ENCODE data around the gene ADAMTS7.
"Not testable (repeated sequence)": the region's sequence is repeated elsewhere in the genome, so short reads cannot be mapped to it uniquely, and the experiment has no call there.

The ADAMTS7 gene

DNA sequence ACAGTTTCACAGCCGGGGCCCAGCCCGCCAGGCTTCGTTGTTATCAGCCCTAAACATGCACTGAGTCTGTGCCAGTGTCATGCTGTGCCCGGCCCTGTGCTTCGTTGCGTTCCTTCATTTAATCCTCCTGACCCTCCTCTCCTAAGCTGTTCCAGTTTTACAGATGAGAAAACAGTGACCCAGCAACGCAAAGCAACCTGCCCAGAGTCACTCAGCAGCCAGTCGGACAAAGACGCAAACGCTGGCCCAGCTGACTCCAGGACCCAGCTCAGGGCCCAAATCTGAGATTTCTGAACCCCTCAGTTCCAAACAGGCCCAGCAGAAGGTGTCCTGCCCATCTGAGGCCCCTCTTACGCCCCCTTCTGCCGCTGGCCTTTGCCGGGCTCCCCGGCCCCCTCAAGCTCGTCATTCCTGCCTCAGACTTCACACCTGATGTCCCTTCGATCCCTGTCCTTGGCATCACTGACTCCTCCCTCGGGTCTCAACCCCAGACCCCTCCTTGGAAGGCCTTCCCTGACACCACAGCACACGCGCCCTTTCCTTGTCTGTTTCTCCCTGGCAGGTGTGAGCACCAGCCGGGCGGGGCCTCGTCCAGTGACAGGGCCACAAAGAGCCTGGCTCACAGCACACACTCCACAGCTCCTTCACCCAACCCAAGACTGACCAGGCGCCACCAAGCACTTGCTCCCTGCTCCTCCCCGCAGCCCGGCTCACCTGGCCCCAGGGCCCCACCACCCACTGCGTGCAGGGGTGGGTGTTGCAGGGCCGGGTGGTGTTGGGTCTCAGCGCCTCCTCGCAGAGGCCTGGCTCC, 48.1 kb downstream of the ADAMTS7 start:
- no peak for DNase-seq

DNA sequence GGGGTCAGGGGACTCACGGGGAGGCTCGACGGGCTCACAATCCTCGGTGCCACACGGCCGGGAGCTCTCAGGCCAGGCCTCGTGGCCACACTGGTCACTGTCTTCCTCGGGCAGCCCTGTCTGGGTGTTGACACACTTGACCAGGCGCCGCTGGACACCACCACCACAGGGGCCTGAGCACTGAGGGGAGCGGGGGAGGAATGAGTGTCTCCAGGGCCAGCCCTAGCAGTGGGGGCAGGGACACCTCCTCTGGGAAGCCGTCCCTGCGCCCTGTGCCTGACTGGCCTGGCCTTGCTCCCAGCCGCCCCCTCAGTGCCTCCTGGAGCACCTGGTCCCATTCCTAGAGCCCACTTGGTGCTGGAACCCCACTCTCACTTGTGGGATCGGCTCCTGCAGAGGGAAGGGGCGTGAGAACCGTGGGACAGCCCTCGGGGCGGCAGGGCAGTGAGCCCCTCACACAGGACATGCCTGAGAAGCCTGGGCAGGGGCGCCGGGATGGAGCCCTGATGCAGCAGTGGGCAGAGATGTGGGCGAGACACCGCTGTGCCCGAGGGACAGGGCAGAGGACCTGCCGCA, 48.8 kb downstream of the ADAMTS7 start:
- not testable (repeated sequence) for DNase-seq

DNA sequence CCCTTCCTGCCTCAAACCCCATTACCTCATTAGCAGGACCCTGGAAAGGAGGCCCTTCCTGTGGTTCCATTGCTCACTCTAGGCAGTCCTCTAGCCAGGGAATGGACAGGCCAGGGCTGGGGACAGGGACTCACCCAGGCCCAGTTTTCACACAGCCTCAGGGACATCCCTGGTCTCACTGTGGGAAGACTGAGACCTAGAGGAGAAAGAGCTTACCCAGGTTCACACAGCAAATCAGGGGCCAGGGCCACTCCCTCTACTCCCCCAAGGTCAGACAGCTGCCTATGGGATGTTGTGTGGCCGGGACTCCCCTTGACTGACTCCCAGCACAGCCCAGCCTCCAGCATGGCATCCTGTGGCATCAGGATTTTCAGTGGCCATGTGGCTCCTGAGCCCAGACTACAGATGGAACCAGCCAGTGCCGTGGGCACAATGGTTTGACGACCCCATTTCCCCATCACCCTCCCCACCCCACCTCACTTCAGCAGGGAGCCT, 49.3 kb downstream of the ADAMTS7 start:
- no peak for DNase-seq

DNA sequence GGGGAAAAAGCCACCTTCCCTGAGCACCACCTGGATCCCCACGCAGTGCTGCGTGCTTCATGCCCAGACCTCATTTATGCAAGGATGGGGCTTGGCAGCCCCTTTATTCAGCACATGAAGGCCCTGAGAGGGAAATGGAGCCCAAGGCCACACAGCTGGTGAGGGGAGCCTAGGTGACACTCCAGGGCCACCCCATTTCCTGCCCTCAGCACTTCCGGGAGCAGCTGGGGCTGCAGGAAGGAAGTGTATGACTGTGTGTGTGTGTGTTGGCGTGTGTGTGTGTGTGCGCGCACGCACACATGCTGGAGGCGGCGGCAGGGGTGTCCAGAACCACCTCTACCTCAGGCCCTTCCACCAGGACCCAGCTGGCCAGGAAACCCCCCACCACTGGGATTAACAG, 49.8 kb downstream of the ADAMTS7 start:
- DNase-seq = not testable (repeated sequence)

DNA sequence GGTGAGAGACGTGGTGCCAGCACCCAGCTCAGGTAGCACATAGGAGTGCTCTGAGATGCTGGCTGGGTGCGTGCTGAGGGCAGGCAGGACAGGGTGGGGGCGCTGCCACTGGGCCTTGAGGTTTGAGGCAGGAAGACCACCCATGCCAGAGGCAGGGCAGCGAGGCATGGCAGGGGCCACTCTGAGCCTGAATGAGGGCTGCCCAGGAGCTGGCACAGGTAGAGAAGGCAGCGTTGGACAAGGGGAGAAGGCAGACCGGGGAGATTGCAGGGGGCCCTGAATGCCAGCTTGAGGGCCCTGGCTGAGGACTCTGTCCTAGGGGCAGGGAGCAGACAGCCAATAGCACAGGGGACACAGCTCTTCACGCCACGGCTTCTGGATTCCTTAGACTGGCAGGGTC, 50.2 kb downstream of the ADAMTS7 start:
- DNase-seq = no peak

DNA sequence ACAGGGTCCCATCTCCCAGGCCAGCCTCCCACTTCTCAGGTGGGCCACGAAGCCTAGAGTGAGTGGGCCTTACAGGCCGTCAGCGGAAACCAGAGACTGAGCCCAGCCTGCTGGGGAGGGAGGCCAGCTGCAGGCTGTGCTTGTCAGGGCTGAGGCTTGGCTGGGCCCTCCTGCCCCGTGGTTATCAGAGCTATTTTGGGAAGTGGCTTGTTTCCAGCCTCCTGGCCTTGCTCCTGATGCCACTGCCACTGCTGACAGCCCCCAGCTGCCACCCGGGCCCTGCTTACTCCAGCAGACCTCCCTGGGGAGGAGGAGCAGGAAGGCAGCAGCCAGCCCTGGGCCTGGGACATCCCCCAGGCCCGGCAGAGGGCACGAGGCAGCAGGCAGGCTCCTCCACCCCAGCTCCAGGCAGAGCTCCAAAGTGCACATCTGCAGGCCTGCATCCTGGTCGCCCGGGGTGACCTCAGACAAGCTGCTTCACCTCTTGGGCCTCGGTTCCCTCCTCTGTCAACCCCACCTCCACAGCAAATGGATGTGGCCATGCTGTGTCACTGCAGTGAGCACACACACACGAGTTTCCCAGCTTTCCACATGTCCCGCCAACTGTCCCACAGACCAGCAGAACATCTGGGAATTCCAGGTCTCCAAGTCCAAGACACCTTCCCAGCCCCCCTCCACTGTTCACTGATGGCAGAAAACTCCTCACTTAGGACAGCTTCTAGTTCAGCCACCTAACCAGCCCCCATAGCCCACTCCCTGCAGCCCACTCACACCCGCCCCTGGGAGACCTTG, 51.0 kb downstream of the ADAMTS7 start:
- DNase-seq = not testable (repeated sequence)

DNA sequence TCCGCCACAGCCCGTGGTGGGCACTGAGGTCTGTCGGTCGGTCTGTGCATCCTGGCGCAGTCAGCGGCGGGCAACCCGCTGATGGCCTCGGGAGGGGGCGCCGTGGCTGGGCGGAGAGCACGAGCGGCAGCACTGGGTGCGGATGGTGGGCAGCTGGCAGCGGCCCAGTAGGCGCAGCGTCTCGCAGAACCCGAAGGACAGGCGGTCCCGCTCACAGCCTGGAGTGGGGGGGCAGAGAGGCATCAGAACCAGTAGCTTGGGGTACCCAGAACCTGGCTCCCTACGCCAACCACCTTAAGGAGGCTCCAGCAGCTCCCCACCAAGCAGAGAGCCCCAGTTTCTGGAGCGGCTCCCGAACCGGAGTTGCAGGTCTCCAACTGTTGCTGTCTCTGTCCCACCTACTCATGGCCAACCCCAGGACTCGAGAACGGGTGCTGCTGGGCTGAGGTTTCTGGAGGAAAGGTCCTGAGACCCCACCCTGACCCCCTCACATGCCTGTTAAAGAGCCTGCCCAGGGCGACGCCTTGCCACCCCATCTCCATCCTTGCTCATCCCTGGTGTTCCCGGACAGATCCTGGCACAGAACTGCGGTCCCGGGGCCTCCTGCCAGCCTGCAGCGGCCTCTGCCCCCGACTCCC, 51.8 kb downstream of the ADAMTS7 start:
- not testable (repeated sequence) for DNase-seq

DNA sequence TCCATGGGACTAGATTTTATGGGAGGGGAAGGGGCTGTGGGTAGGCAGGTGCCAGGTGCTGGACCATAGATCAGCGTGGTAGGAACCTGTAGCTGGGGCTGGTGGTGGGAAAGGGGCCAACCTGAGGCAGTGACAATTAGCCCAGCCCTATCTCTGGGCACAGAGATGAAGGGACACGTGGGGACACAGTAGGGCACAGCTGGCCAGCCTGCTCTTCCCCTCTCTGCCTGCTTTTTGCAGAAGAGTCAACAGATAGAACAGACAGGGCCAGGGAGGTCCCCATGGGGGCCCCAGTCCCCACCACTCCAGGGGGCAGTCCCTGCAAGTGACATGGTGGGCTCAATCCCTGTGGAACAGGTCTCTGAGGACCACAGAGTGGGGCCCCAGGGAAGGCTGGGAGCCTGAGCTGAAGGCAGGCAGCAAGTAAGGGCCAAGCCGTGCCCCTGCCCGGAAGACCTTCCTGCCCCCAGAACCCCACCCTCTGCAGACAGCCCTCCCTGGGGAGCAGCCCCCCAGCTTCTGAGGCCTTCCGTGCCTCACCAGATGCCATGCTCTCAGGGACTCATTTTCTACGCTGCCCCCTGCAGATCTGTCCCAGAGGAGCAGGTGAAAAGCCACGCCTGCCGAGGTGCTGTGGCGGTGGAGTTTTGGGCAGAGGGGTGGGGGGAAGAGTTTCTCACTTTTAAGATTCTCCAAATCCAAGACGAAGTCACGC, 52.6 kb downstream of the ADAMTS7 start:
- not testable (repeated sequence) for DNase-seq

DNA sequence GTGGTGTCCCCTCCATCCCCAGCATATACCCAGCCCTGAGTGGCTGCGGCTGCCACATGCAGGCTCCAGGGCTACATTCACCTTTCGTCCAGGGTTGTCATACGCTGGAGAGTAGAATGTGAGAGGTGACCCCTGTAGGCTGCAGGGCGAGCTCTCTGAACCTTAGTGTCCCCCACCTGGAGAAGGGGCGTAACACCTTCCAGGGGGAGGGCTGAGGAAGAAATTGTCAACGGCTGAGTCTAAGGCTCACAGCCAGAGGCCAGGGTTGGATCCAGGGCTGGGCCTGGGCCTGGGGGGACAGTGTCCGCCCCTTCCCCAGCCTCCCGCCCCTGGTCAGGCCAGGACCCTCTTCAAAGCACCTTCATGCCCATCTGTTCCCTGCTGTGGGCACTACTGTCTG, 53.2 kb downstream of the ADAMTS7 start:
- not testable (repeated sequence) for DNase-seq

DNA sequence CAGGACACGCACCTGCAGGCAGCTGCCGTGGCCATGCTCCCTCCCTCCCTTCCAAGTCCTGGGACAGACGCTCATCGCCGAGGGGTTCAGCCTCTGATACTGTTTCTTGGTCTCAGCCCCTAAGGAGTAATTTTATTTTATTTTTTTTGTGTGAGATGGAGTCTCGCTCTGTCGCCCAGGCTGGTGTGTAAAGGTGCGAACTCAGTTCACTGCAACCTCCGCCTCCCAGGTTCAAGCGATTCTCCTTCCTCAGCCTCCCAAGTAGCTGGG, 53.7 kb downstream of the ADAMTS7 start:
- DNase-seq = no peak

DNA sequence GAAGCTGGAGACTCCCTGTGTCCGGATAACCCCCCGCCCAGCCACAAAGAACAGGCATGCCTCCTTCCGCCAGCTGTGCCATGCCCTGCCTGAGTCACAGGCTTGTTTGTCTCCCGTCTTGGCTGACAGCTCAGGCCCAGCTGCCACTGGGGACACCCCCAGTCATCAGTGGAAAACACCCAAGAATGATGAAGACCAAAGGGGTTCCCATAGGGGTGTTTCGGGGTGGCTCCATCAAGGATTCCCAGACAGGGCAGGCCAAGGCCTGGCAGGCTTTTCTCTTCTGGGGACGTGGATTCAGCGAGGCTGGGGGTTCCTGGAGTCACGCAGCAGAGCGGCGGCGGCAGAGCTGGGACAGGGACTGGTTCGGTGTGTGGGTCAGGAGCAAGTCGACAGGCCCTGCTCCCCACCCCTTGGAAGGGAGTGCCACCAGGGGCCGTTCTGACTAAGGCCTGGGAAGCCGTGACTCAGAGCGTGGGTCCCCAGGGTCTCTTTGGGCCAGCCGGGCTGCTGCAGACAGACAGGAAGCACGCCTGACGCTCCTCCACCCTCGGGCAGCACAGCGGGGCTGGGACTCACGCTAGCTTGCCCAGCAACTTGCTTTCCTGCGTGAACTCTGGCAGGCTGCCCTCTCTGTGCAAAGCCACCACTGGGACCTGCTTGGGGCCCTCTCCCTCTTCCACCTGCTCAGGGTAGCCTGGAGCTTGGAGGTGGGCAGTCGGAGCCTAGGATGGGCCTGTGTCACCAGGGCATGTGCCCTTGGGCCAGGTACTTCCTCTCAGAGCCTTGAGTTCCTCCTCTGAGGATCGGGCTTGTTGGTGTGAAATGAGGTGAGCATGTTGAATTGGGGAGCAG, 54.3 kb downstream of the ADAMTS7 start:
- DNase-seq = not testable (repeated sequence)

DNA sequence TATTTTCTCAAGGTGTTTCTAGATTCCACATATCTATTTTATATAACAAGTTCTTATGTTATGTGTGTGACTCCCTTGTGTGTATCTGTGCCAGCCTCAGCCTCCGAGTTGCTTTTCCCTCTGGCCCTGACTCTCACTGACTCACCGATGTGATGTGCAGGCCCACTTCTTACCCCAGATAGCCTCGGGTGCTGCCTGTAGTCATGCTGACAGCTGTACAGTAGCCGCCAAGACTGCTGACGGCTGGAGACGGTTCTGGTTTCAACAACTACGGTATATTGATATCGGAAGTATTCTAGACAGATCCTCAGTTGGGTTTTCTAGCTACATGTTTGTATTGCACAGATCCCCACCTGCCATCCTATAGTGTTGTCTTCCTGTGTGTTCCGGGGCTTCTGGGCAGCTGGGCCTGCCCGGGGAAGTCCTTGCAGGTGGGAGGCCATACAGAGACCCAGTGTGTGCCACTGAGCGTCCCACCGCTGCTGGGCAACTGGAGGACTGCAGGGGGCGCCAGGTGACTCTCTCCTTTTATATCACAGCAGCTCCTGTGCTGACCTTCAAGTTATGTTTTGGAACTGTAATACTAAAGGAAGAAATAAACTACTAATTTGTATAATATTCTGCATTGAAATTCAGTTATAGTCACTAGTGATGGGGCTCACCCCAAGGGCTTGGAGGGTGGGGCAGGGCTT, 55.2 kb downstream of the ADAMTS7 start:
- DNase-seq = not testable (repeated sequence)

DNA sequence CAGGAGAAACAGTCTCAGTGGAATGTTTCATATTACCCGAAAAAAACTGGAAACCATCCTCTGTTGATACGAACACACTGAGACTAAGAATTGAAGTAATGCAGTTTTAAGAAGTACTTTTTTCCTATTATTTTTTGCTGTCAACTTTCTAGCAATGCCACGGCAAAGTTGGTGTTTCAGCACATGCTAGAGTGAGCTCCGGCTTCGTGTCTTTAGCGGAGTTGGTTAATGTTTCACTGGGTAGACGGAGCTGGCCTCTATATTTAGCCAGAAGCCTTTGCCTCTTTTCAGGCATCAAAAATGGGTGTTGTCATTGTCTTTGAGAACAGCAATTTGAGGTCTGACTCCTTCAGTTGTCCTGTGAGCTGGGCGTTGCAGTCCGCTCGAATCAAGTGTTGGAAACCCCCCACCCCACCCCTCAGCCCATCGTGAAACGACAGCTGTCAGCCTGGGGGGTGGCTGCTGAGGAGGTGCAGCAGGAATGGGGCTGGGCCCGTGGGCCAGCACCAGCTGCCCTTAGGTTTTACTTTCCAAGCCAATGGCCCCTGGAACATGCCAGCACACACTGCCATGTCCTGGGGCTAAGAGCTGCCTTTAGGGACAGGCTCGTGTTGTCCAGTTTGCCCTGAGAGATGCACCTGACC, 56.5 kb downstream of the ADAMTS7 start:
- DNase-seq = not testable (repeated sequence)

DNA sequence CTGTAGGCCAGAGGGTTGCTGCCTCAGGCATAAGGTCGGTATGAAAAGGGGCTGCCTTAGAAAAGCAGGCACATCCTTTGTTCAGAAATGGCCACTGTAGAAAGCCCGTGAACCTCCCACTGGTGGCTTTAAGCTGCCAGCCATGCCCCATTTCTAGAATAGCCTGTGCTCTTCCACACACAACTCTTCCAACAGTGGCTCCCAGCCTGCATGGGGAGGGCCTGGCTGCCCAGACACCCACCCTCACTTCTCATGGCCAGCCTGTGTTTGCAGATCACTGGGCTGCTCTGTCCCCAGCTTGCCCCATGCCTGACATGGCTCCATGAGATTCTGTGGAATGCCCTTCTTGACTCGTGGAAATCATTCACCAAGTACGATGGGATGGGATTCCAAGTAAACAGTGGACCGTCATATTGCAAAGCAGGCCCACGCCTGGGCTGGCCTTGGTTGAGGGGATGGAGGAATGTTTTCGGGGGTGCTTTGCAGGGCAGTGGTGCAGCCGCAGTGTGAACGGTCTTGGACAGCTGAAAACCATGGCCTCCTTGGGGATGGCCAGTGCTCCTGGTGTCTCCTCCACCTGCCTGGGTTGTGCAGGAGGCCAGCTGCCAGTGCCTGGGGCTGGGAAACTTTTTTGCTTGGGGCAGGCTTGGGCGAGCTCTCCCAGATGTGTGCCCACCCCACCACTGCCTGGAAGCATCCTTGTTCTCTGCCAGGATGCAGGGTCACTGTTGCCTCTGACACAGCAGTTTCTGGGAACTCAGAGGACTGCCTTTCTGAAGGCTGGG, 57.3 kb downstream of the ADAMTS7 start:
- not testable (repeated sequence) for DNase-seq

DNA sequence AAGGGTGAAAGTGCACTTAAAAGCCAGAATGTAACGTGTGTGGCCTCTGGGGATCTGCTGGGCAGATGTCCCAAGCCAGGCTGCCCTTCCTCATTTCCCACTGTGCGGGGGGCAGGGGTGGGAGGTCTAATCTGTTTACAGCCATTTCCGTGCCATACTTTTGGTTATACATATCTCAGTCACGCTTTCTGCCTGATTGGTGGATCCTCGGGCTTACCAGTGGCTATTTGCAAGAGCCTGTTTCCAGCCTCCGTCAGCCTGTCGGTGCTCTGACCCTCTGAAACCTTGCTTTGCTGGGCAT, 58.0 kb downstream of the ADAMTS7 start:
- DNase-seq = not testable (repeated sequence)

DNA sequence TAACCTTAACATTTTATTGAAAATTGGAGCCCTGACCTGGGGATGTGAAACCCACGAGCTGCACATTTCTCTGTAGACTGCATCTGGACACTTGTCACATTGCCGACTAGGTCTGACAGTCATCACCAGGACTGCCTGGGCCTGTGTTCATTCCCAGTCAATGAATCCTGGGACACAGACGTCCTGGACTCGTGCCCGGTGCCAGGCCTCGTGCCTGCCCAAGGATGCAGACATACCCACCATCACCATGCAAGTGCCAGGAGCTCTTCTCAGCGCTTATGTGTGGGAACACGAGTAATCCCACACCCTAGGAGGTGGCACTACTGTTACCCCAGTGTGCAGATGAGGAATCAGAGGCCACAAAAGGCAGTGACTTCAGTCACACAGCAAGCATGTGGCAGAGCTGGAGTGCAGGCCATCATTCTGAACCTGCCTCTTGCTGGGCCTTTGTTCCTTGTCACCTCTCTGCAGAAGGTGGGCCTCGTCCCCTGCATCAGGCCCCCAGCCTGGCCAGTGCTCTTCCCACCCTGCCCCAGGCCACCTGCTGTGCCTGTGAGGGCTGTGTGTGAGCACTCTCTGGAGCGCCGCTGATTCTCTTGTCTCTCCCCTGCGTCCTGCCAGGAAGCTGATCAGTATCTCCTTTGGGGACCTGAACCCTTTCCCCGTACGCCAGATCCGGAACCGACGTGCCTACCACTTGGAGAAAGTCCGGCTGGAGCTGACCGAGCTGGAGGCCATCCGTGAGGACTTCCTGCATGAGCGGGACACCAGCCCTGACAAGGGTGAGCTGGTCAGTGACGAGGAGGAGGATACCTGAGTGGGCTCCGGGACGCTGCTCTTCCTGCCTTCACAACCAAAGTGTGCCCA, 58.5 kb downstream of the ADAMTS7 start:
- DNase-seq = no peak

DNA sequence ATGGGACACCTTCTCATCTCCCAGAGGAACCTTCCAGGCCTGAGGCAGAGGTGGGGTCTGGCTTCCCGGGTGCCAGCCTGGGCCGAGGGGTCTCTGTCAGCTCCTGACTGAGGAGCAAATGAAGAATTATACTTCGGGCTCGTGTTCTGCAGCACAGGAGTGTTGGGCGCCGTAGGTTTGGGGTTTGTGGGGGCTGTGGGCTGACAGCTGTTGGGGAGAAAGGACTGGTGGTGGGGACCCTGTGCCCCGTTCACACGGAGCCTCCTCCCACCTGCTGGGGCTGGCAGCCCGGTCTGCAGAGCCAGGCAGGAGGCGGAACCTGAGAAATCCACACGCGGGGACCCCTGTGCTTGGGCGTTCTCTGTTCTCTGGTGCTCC, 59.7 kb downstream of the ADAMTS7 start:
- no peak for DNase-seq

DNA sequence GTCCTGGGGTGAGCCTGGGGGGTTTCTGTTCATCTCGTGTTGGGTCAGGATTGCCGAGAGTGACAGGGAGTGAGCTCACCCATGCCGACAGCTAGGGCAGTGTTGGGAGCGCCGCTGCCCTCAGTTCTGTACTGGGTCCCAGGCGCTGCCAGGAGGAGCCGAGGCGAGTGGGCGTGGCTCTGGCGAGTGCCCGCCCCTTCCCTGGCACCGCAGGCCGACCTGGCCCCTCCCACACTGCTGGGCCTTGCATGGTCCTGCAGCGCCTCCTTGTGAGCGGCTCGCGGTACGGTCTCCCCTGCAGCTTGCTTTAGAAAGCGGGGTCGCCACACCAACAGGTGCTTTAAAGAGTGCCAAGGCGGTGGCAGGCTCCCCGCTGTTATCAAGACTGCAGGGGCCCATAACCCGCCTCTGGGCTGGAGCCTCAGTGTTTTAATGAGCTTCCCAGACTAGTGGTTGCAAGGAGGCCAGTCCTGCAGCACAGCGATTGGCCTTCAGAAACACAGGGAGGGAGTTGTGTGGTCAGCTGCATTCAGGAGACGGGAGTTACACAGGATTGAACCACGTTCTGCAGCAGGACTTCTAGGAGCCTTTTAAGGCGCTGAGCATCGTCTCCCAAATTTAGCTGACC, 60.2 kb downstream of the ADAMTS7 start:
- peak; percentile 70 for DNase-seq
